B cell (primary cell): Measurements from ENCODE around the gene MYH11. TPM values are rescaled to one million over a fixed set of nuclear protein-coding genes. Genes with fewer than 3 reads are reported as not detected.

Experiments used
- ATAC-seq: fragments of 200-7000 bp; cut with Tn5 transposase; one replicate; pipeline ENCODE4 v1.10.0; 2021; ENCODE audit warnings: low read depth, mild to moderate bottlenecking, moderate number of reproducible peaks, moderate library complexity
- CTCF ChIA-PET: fragments of 350-600 bp; sonication (Branson Sonifier 250); formaldehyde crosslinking; loops from one replicate; lab custom pipeline; 2021; ENCODE audit warnings: antibody characterized with exemption, inconsistent platforms; lab: Charles Lee
- POLR2A ChIA-PET: fragments of 350-600 bp; sonication (Branson Sonifier 250); formaldehyde crosslinking; loops from one replicate; lab custom pipeline; 2021; ENCODE audit warnings: antibody characterized with exemption; lab: Charles Lee
- DNase-seq: peaks from one replicate; pipeline ENCODE4 v3.0.0; 2013
- H2AFZ ChIP-seq: 2 replicates; pipeline ENCODE4 v1.6.1; 2012; ENCODE audit warnings: mild to moderate bottlenecking, low read depth, low read length; ENCODE audit not compliant: insufficient read depth, poor library complexity, severe bottlenecking
- H3K27ac ChIP-seq, 2 donors: 1 replicate in 1 of 2; 2 replicates in 1 of 2; pipeline ENCODE4 v1.5.1; 2012 to 2013; ENCODE audit warnings: low read length in 2 of 2, mild to moderate bottlenecking in 2 of 2, moderate library complexity in 1 of 2
- H3K27me3 ChIP-seq, 4 experiments: fragments of 200-600 bp in 1 of 4; sonication (generic) in 1 of 4; replicated peaks in 1 of 4; 1 replicate in 2 of 4; 2 replicates in 2 of 4; pipeline versions ENCODE4 v1.6.1 to v1.7.0; 2013 to 2016; ENCODE audit warnings: low read length in 3 of 4, mild to moderate bottlenecking in 2 of 4, mixed read lengths in 1 of 4, moderate library complexity in 1 of 4; ENCODE audit not compliant: insufficient read depth in 4 of 4, control insufficient read depth in 3 of 4; ENCODE audit errors: control extremely low read depth in 1 of 4
- H3K36me3 ChIP-seq, 2 experiments: replicated peaks in 1 of 2; 1 replicate in 1 of 2; 2 replicates in 1 of 2; pipeline versions ENCODE4 v1.6.1 to v1.7.1; 2013; ENCODE audit warnings: low read length in 1 of 2; ENCODE audit not compliant: insufficient read depth in 2 of 2, control insufficient read depth in 1 of 2; ENCODE audit errors: control extremely low read depth in 1 of 2, extremely low read depth in 1 of 2
- H3K4me1 ChIP-seq, 2 donors: fragments of 200-600 bp in 1 of 2; sonication (generic) in 1 of 2; 1 replicate in 1 of 2; 2 replicates in 1 of 2; pipeline versions ENCODE4 v1.5.1 to v1.6.1; 2013 to 2017; ENCODE audit warnings: low read length in 2 of 2; ENCODE audit not compliant: control insufficient read depth in 2 of 2, insufficient read depth in 2 of 2
- H3K4me2 ChIP-seq: replicated peaks from 2 replicates; pipeline ENCODE3; 2012; ENCODE audit warnings: mild to moderate bottlenecking, low read depth, low read length; ENCODE audit not compliant: poor library complexity, severe bottlenecking
- H3K4me3 ChIP-seq, 5 experiments: fragments of 200-600 bp in 1 of 5; sonication (generic) in 1 of 5; 1 replicate in 3 of 5; 2 replicates in 2 of 5; pipeline versions ENCODE4 v1.5.1 to v1.7.0; 2011 to 2016; ENCODE audit warnings: low read length in 4 of 5, mild to moderate bottlenecking in 4 of 5, low read depth in 2 of 5, control low read depth in 1 of 5, moderate library complexity in 1 of 5; ENCODE audit not compliant: insufficient read depth in 1 of 5; ENCODE audit errors: control extremely low read depth in 1 of 5, extremely low read depth in 1 of 5
- H3K79me2 ChIP-seq: fragments of 200-600 bp; sonication (generic); one replicate; pipeline ENCODE4 v1.6.0; 2016; ENCODE audit warnings: low read length; ENCODE audit not compliant: control insufficient read depth, insufficient read depth
- H3K9ac ChIP-seq: fragments of 200-600 bp; sonication (generic); 2 replicates; pipeline ENCODE4 v1.6.1; 2017; ENCODE audit warnings: mild to moderate bottlenecking, low read length, moderate library complexity
- H3K9me3 ChIP-seq, 3 donors: one replicate each; pipeline versions ENCODE4 v1.6.1 to v1.7.1; 2013; ENCODE audit warnings: low read length in 2 of 3; ENCODE audit not compliant: control insufficient read depth in 2 of 3, insufficient read depth in 1 of 3; ENCODE audit errors: control extremely low read depth in 1 of 3
- H4K20me1 ChIP-seq: 2 replicates; pipeline ENCODE4 v1.6.0; 2012; ENCODE audit warnings: mild to moderate bottlenecking, low read length; ENCODE audit not compliant: insufficient read depth, control insufficient read depth, poor library complexity, severe bottlenecking
- H3K27ac Mint-ChIP-seq: one replicate; pipeline ENCODE4 v1.8.0; 2021; ENCODE audit warnings: mixed read lengths
- H3K27me3 Mint-ChIP-seq: one replicate; pipeline ENCODE4 v1.8.0; 2021; ENCODE audit warnings: mixed read lengths
- H3K4me1 Mint-ChIP-seq: one replicate; pipeline ENCODE4 v1.8.0; 2021; ENCODE audit warnings: mixed read lengths
- H3K4me3 Mint-ChIP-seq: one replicate; pipeline ENCODE4 v1.8.0; 2021; ENCODE audit warnings: mixed read lengths
- H3K9me3 Mint-ChIP-seq: one replicate; pipeline ENCODE4 v1.8.0; 2022; ENCODE audit warnings: mixed read lengths; ENCODE audit not compliant: insufficient read depth
- CTCF ChIP-seq: fragments of 200-600 bp; IDR thresholded peaks from one replicate; pipeline ENCODE4 v1.8.0; 2022; ENCODE audit warnings: antibody characterized with exemption, mild to moderate bottlenecking
- EZH2 ChIP-seq: IDR thresholded peaks from 2 replicates; pipeline ENCODE4 v1.6.1; 2012; ENCODE audit warnings: borderline replicate concordance, low read depth, mild to moderate bottlenecking, moderate library complexity, low read length; ENCODE audit not compliant: insufficient read depth, poor library complexity, severe bottlenecking
- WGBS: methylation state at CpG from one replicate; pipeline ENCODE4 v1.1.5; 2013; ENCODE audit warnings: missing lambda C conversion rate; ENCODE audit not compliant: insufficient coverage; 5-methylcytosine and 5-hydroxymethylcytosine counted together
- intact Hi-C: fragments of 100-400 bp; cut with micrococcal nuclease; formaldehyde crosslinking; loops from one replicate; pipeline ENCODE4 v1.10.0; 2022
- polyA plus RNA-seq: library from polyadenylated mRNA; depleted of rRNA; stranded (reverse); fragments of >200 nt; gene quantifications from 2 replicates; pipeline ENCODE4 v1.2.3, GENCODE V29; 2012
- total RNA-seq, 2 donors: library from RNA; stranded (reverse); fragments of 120-200 nt in 1 of 2; gene quantifications; 1 replicate in 1 of 2; 2 replicates in 1 of 2; pipeline versions ENCODE4 v1.2.3 to v1.2.4, GENCODE V29; 2013 to 2022

Gene MYH11
- total and polyA plus RNA-seq, 2 donors (not counting 1 experiment from before 2014, with no cell fraction given) = 0.05 to 0.16 TPM

GRCh38 chr16:15897121-15897780, 40.4 kb upstream of the MYH11 start:
- Histone ChIP-seq H3K4me1 (peaks cover 5% of the 10 kb centered on the region in 2 donors), H3K4me3 (no peak overlapping the region), H4K20me1 (no peaks in the 10 kb centered on the region), H3K9ac (no peak overlapping the region), H3K36me3 (no peaks in the 10 kb centered on the region), H3K4me2 (no peak overlapping the region), H3K27me3 (no peaks in the 10 kb centered on the region), H2AFZ (no peak overlapping the region), H3K79me2 (no peaks in the 10 kb centered on the region), H3K9me3 (no peaks in the 10 kb centered on the region), H3K27ac (no peak overlapping the region)
- no peaks in the 10 kb centered on the region for H3K9me3 Mint-ChIP-seq
- no peak for TF ChIP-seq CTCF
- no peak for TF ChIP-seq EZH2
- CTCF ChIA-PET = interaction anchor here (0.7 kb wide), 1 partner anchor 120 kb away, joined by 3 read pairs; no protein-coding TSS in a partner anchor
- H3K4me1 Mint-ChIP-seq = peaks cover 11% of the 10 kb centered on the region
- POLR2A ChIA-PET = no interaction called here
- WGBS = 93% methylated on average over 5 of the region's 8 CpGs
- no peak overlapping the region for H3K4me3 Mint-ChIP-seq
- ATAC-seq (no peak), DNase-seq (no peak)
- no peaks in the 10 kb centered on the region for H3K27me3 Mint-ChIP-seq
- intact Hi-C loops = no loop called here
- H3K27ac Mint-ChIP-seq = no peak overlapping the region

DNA sequence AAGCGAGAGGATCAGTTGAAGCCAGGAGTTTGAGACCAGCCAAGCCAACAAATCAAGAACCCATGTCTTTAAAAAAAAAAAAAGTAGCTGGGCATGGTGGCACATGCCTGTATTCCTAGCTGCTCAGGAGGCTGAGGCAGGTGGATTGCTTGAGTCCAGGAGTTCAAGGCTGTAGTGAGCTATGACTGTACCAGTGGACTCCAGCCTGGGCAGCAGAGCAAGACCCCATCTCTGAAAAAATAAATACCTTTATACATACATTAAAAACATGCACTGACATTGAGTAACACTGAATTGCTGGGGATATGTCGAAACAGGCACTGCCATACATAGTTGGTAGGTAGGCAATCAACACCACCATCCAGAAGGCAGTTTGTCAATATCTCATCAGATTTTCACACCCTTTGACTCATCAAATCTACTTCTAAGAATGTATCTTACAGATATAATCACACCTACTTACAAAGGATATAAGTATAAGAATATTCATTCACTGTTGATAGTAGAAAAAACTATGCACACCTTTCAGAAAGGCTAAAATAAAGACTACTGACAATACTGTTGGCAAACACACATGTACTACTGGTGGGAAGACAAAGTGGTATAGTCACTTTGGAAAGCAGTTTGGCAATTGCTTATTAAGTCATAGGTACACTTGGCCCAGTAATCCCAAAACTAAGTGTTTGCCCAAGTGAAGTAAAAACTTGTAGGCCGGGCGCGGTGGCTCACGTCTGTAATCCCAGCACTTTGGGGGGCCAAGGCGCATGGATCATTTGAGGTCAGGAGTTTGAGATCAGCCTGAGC, 37.9 kb upstream of the MYH11 start:
- no peak for ATAC-seq
- H3K4me1 ChIP-seq = peaks cover 0 to 5% of the 10 kb centered on the region in 2 donors
- no peak overlapping the region for H2AFZ ChIP-seq
- 94% methylated on average over 6 of the region's 7 CpGs for WGBS
- Mint-ChIP-seq H3K27ac (no peak overlapping the region), H3K27me3 (no peaks in the 10 kb centered on the region), H3K4me1 (peaks cover 2% of the 10 kb centered on the region), H3K4me3 (no peak overlapping the region), H3K9me3 (no peaks in the 10 kb centered on the region)
- H3K9me3 ChIP-seq = no peaks in the 10 kb centered on the region
- H3K27ac ChIP-seq = no peak overlapping the region
- no peak overlapping the region for H3K4me2 ChIP-seq
- no peaks in the 10 kb centered on the region for H3K79me2 ChIP-seq
- ChIA-PET CTCF (no interaction called here), POLR2A (no interaction called here)
- no peaks in the 10 kb centered on the region for H3K36me3 ChIP-seq
- DNase-seq = no peak
- H4K20me1 ChIP-seq = no peaks in the 10 kb centered on the region
- no peak for TF ChIP-seq EZH2
- no peak overlapping the region for H3K4me3 ChIP-seq
- H3K9ac ChIP-seq = no peak overlapping the region
- H3K27me3 ChIP-seq = no peaks in the 10 kb centered on the region
- intact Hi-C loops = no loop called here
